Brain microvascular endothelial cell (primary cell): ENCODE measurements around the gene MACROD2.
A peak's percentile ranks its signal among the peaks of the same experiment; 100 is the strongest.

Experiments
- DNase-seq: peaks from one replicate; pipeline ENCODE4 v3.0.0-alpha.2; 2020
- H3K27ac ChIP-seq: fragments of 250-450 bp; sonication (Bioruptor Pico); 2 replicates; pipeline ENCODE4 v1.5.1; 2020; ENCODE audit warnings: mild to moderate bottlenecking, moderate library complexity
- H3K27me3 ChIP-seq: fragments of 250-450 bp; sonication (Bioruptor Pico); replicated peaks from 2 replicates; pipeline ENCODE4 v1.5.1; 2020; ENCODE audit warnings: mild to moderate bottlenecking
- H3K36me3 ChIP-seq: fragments of 250-450 bp; sonication (Bioruptor Pico); replicated peaks from 2 replicates; pipeline ENCODE4 v1.5.1; 2020; ENCODE audit warnings: mild to moderate bottlenecking
- H3K4me3 ChIP-seq: 2 replicates; pipeline ENCODE4 v1.5.1; 2011; ENCODE audit warnings: low read depth, mild to moderate bottlenecking, control low read depth, low read length, moderate library complexity
- CTCF ChIP-seq: IDR thresholded peaks from 2 replicates; pipeline ENCODE4 v1.5.1; 2011; ENCODE audit warnings: low read depth, mild to moderate bottlenecking, moderate library complexity, low read length, control low read depth, inconsistent platforms; ENCODE audit errors: missing control alignments
- in situ Hi-C: cut with HindIII; loops from 2 replicates; pipeline ENCODE4 v1.10.0; 2017; ENCODE audit warnings: low sequenced_read_pairs, low pct_ligation_motif_present

MACROD2 gene

GRCh38 chr20:13995086-13995665 is at the start of gene MACROD2:
TSS of gene MACROD2 (plus strand) at chr20:13995516.
- H3K4me3 ChIP-seq, result peak within 1 kb of the TSS; percentile 66
- no peaks in the 10 kb centered on the region for H3K36me3 ChIP-seq
- DNase-seq, result peak; percentile 86
- in situ Hi-C loops, result no loop called here
- no peak for TF ChIP-seq CTCF
- no peak within 1 kb of the TSS for H3K27ac ChIP-seq
- H3K27me3 ChIP-seq, result no peaks in the 10 kb centered on the region

- Histone ChIP-seq H3K27me3 (no peaks in the 10 kb centered on the region), H3K27ac (no peak overlapping the region), H3K36me3 (no peaks in the 10 kb centered on the region), H3K4me3 (no peak overlapping the region)
- in situ Hi-C loops, result no loop called here
- no peak for TF ChIP-seq CTCF
- no peak for DNase-seq
Measured at GRCh38 chr20:13947719-13948118, 47.6 kb upstream of the MACROD2 start.

GRCh38 chr20:13953227-13953626 is 42.1 kb upstream of the MACROD2 start:
- Histone ChIP-seq H3K27me3 (no peaks in the 10 kb centered on the region), H3K36me3 (no peaks in the 10 kb centered on the region), H3K4me3 (no peak overlapping the region), H3K27ac (no peak overlapping the region)
- TF ChIP-seq CTCF, result no peak
- in situ Hi-C loops, result no loop called here
- DNase-seq, result no peak

GRCh38 chr20:13960119-13960518 is 35.2 kb upstream of the MACROD2 start:
- H3K36me3 ChIP-seq, result no peaks in the 10 kb centered on the region
- no peak overlapping the region for H3K4me3 ChIP-seq
- no peaks in the 10 kb centered on the region for H3K27me3 ChIP-seq
- TF ChIP-seq CTCF, result no peak
- DNase-seq, result no peak
- in situ Hi-C loops, result no loop called here
- no peak overlapping the region for H3K27ac ChIP-seq

GRCh38 chr20:13960525-13960924 is 34.8 kb upstream of the MACROD2 start:
- in situ Hi-C loops, result no loop called here
- Histone ChIP-seq H3K4me3 (no peak overlapping the region), H3K36me3 (no peaks in the 10 kb centered on the region), H3K27ac (no peak overlapping the region), H3K27me3 (no peaks in the 10 kb centered on the region)
- no peak for DNase-seq
- TF ChIP-seq CTCF, result no peak

GRCh38 chr20:13984211-13984610 is 11.1 kb upstream of the MACROD2 start:
- Histone ChIP-seq H3K4me3 (no peak overlapping the region), H3K36me3 (no peaks in the 10 kb centered on the region), H3K27me3 (no peaks in the 10 kb centered on the region), H3K27ac (no peak overlapping the region)
- DNase-seq, result no peak
- no peak for TF ChIP-seq CTCF
- in situ Hi-C loops, result no loop called here
